Stomach (tissue), 9 donors: ENCODE data around the gene GALNT2. TPM values are rescaled to one million over a fixed set of nuclear protein-coding genes. Genes with fewer than 3 reads are reported as not detected.

Source experiments
- DNase-seq, 2 donors: peaks; one replicate each; pipeline versions ENCODE4 v3.0.0 to v3.0.0-alpha.2; 2013 to 2019
- H3K27ac ChIP-seq, 5 donors: fragments of 200-600 bp in 4 of 5; sonication (generic) in 4 of 5; one replicate each; pipeline ENCODE4 v1.5.1; 2013 to 2019; ENCODE audit warnings: mild to moderate bottlenecking in 1 of 5, moderate library complexity in 1 of 5
- H3K27me3 ChIP-seq, 3 donors: fragments of 200-600 bp; sonication (generic); one replicate each; pipeline ENCODE4 v1.5.1; 2017 to 2019; ENCODE audit warnings: mixed run types in 1 of 3
- H3K36me3 ChIP-seq, 4 donors: fragments of 200-600 bp; sonication (generic); 1 replicate in 3 of 4; 2 replicates in 1 of 4; pipeline ENCODE4 v1.5.1; 2016 to 2019
- H3K4me1 ChIP-seq, 4 donors: fragments of 200-600 bp; sonication (generic); one replicate each; pipeline ENCODE4 v1.5.1; 2016 to 2019
- H3K4me3 ChIP-seq, 4 donors: fragments of 200-600 bp; sonication (generic) in 3 of 4; one replicate each; pipeline ENCODE4 v1.5.1; 2016 to 2019; ENCODE audit warnings: mild to moderate bottlenecking in 1 of 4
- H3K9me3 ChIP-seq, 4 donors: fragments of 200-600 bp; sonication (generic); one replicate each; pipeline ENCODE4 v1.5.1; 2016 to 2019
- CTCF ChIP-seq, 7 experiments: fragments of 450-650 bp in 4 of 7; fragments of 200-600 bp in 3 of 7; sonication (generic) in 3 of 7; IDR thresholded peaks; one replicate each; pipeline ENCODE4 v1.5.1; 2016 to 2019; ENCODE audit warnings: antibody characterized with exemption in 7 of 7, control low read depth in 2 of 7, mild to moderate bottlenecking in 1 of 7
- EP300 ChIP-seq: sonication (generic); formaldehyde crosslinking; IDR thresholded peaks from one replicate; pipeline ENCODE4 v1.6.1; 2017; ENCODE audit warnings: antibody characterized with exemption
- POLR2A ChIP-seq, 4 donors: fragments of 450-650 bp; IDR thresholded peaks; one replicate each; pipeline ENCODE4 v1.6.1; 2016; ENCODE audit warnings: antibody characterized with exemption in 4 of 4, control low read depth in 2 of 4, mild to moderate bottlenecking in 1 of 4, moderate library complexity in 1 of 4
- POLR2AphosphoS5 ChIP-seq, 3 donors: sonication (generic); formaldehyde crosslinking; IDR thresholded peaks; one replicate each; pipeline ENCODE4 v1.6.1; 2016; ENCODE audit warnings: antibody characterized with exemption in 3 of 3
- WGBS, 5 donors: extraction: QIAGEN DNeasy Blood & Tissue Kit in 3 of 5; methylation state at CpG; one replicate each; pipeline versions ENCODE4 v1.1.5 to v1.1.7; 2013 to 2018; 5-methylcytosine and 5-hydroxymethylcytosine counted together
- intact Hi-C: fragments of 100-400 bp; cut with DNase I; formaldehyde crosslinking; loops from one replicate; pipeline ENCODE4 v1.15.1; 2023; ENCODE audit warnings: low total_unique reads
- polyA plus RNA-seq, 3 donors: library from polyadenylated mRNA; stranded (reverse); fragments of 200-250 nt; gene quantifications; one replicate each; pipeline ENCODE4 v1.2.3, GENCODE V29; 2013
- total RNA-seq, 5 donors: library from RNA; depleted of rRNA; stranded (reverse); fragments of >200 nt; gene quantifications; one replicate each; pipeline versions ENCODE4 v1.1.0 to v1.2.3, GENCODE V29; 2014 to 2016
- donor health status: healthy with polysubstance abuse.
- donor health status: Bipolar disorder and iron deficiency.
- donor health status: healthy.

GALNT2 gene
- total and polyA plus RNA-seq, 8 donors, result 5.5 to 101 (median 43.1) TPM

- Histone ChIP-seq H3K36me3 (no peaks in the 10 kb centered on the region), H3K9me3 (no peaks in the 10 kb centered on the region), H3K4me3 (no peak overlapping the region), H3K4me1 (peaks cover 14 to 91% (median 47%) of the 10 kb centered on the region in 4 donors), H3K27ac (no peak overlapping the region), H3K27me3 (no peaks in the 10 kb centered on the region)
- TF ChIP-seq POLR2A (IDR thresholded peaks at IDR 0.05), result no peak
- TF ChIP-seq EP300, result no peak
- TF ChIP-seq POLR2AphosphoS5 (IDR thresholded peaks at IDR 0.05), result no peak
- TF ChIP-seq CTCF (IDR thresholded peaks at IDR 0.05), result no peak
- intact Hi-C loops, result no loop called here
- WGBS, 5 donors, result 77 to 81% (median 80%) methylated on average over 15 of the region's 15 CpGs
- no peak for DNase-seq
These were observed 61.7 kb downstream of the GALNT2 start for GRCh38 chr1:230128569-230129285.

GRCh38 chr1:230129341-230129740 is 62.3 kb downstream of the GALNT2 start:
- no peaks in the 10 kb centered on the region for H3K36me3 ChIP-seq
- no peak overlapping the region for H3K4me3 ChIP-seq
- no peaks in the 10 kb centered on the region for H3K9me3 ChIP-seq
- intact Hi-C loops, result no loop called here
- H3K4me1 ChIP-seq, result peaks cover 14 to 91% (median 42%) of the 10 kb centered on the region in 4 donors
- H3K27ac ChIP-seq, result no peak overlapping the region
- no peak for DNase-seq
- 92 to 98% (median 97%) methylated on average over 4 of the region's 4 CpGs for WGBS, 5 donors
- TF ChIP-seq POLR2AphosphoS5 (IDR thresholded peaks at IDR 0.05) (no peak), EP300 (no peak), POLR2A (IDR thresholded peaks at IDR 0.05) (no peak)
- H3K27me3 ChIP-seq, result no peaks in the 10 kb centered on the region

- WGBS, 5 donors, result 82 to 93% (median 92%) methylated on average over 17 to 19 of the region's 19 CpGs
- intact Hi-C loops, result no loop called here
- TF ChIP-seq POLR2AphosphoS5 (IDR thresholded peaks at IDR 0.05) (no peak), POLR2A (IDR thresholded peaks at IDR 0.05) (no peak), CTCF (IDR thresholded peaks at IDR 0.05) (no peak), EP300 (no peak)
- DNase-seq, result no peak
- Histone ChIP-seq H3K4me1 (peaks cover 9 to 88% (median 34%) of the 10 kb centered on the region in 4 donors), H3K4me3 (no peak overlapping the region), H3K27me3 (no peaks in the 10 kb centered on the region), H3K9me3 (no peaks in the 10 kb centered on the region), H3K36me3 (no peaks in the 10 kb centered on the region), H3K27ac (no peak overlapping the region)
These were observed 63.3 kb downstream of the GALNT2 start for GRCh38 chr1:230130172-230130944.

GRCh38 chr1:230131457-230131856 is 64.4 kb downstream of the GALNT2 start:
- no peaks in the 10 kb centered on the region for H3K9me3 ChIP-seq
- no peak overlapping the region for H3K4me3 ChIP-seq

GRCh38 chr1:230132758-230133157 is 65.7 kb downstream of the GALNT2 start:
- intact Hi-C loops, result no loop called here
- no peaks in the 10 kb centered on the region for H3K27me3 ChIP-seq

More at GRCh38 chr1:230131457-230131856, 64.4 kb downstream of the GALNT2 start:
- intact Hi-C loops, result no loop called here
- no peak for DNase-seq
- Histone ChIP-seq H3K4me1 (peaks cover 8 to 82% (median 30%) of the 10 kb centered on the region in 4 donors), H3K27ac (no peak overlapping the region), H3K27me3 (no peaks in the 10 kb centered on the region), H3K36me3 (no peaks in the 10 kb centered on the region)
- TF ChIP-seq POLR2AphosphoS5 (IDR thresholded peaks at IDR 0.05) (no peak), EP300 (no peak)
- 79 to 91% (median 90%) methylated on average over 11 of the region's 11 CpGs for whole genome bisulfite sequencing, 5 donors

More at GRCh38 chr1:230132758-230133157, 65.7 kb downstream of the GALNT2 start:
- H3K9me3 ChIP-seq, result no peaks in the 10 kb centered on the region
- H3K4me3 ChIP-seq, result no peak overlapping the region
- peaks cover 0 to 5% (median 0%) of the 10 kb centered on the region in 4 donors for H3K36me3 ChIP-seq
- no peak overlapping the region for H3K27ac ChIP-seq
- no peak for TF ChIP-seq CTCF (IDR thresholded peaks at IDR 0.05)
- no peak for TF ChIP-seq POLR2A (IDR thresholded peaks at IDR 0.05)
- TF ChIP-seq POLR2AphosphoS5 (IDR thresholded peaks at IDR 0.05), result no peak
- TF ChIP-seq EP300, result no peak
- WGBS, 5 donors, result 59 to 68% (median 62%) methylated on average over 6 of the region's 6 CpGs
- peaks cover 13 to 82% (median 34%) of the 10 kb centered on the region in 4 donors for H3K4me1 ChIP-seq
- no peak for DNase-seq
